ENCODE data around the gene ZNF624. TPM values are rescaled to one million over a fixed set of nuclear protein-coding genes. Genes with fewer than 3 reads are reported as not detected.
"Not testable (repeated sequence)": the region's sequence is repeated elsewhere in the genome, so short reads cannot be mapped to it uniquely, and the experiment has no call there.

Gene ZNF624
- total RNA-seq (1 to 10 TPM in 8 of 9 donors, under 1 TPM in 1; 0.88 to 5.6 (median 1.8) TPM), polyA plus RNA-seq (under 1 TPM; 0.55 to 0.72 TPM)
- long read RNA-seq, donor 1, full-length matches to known transcripts = 2 of 2 reads
- long read RNA-seq, donor 1, partial matches to known transcripts = 0 of 2 reads
- long read RNA-seq, donor 1, other reads (novel, unspliced or antisense) = 0 of 2 reads
- long read RNA-seq, donor 2 = 0 reads
- long read RNA-seq, donor 3, partial matches to known transcripts = 0 of 1 reads
- long read RNA-seq, donor 3, other reads (novel, unspliced or antisense) = 1 of 1 reads

GRCh38 chr17:16653367-16654041 is at the start of gene ZNF624:
Gene ZNF624, minus strand, starts transcription at chr17:16653850.
- 0 to 1% (median 0%) methylated on average over 26 to 55 of the region's 55 CpGs for WGBS, 4 donors
- Histone ChIP-seq H3K4me3 (peak within 1 kb of the TSS; percentile 46 to 91 (median 68)), H3K27ac (peak within 1 kb of the TSS; percentile 87 to 98 (median 94)), H3K9me3 (no peaks in the 10 kb centered on the region), H3K4me1 (peaks cover 0 to 19% (median 5%) of the 10 kb centered on the region in 12 donors), H3K27me3 (no peaks in the 10 kb centered on the region), H3K36me3 (peaks cover 0 to 10% (median 4%) of the 10 kb centered on the region in 9 donors)
- no peak for TF ChIP-seq CTCF (IDR thresholded peaks at IDR 0.05)
- peak in 1 of 2 donors; percentile 90 for TF ChIP-seq POLR2A (IDR thresholded peaks at IDR 0.05)
- DNase-seq = peak; percentile 94 to 98 (median 98)
- intact Hi-C loops (cut with DNase I) = loop anchor here in 1 of 10 donors (5.0 kb wide), 1 partner anchor 66 kb away; no protein-coding TSS in a partner anchor
- peak; percentile 97 to 99 (median 98) for ATAC-seq

- H3K36me3 ChIP-seq; H3K4me3 ChIP-seq; H3K9me3 ChIP-seq; H3K27me3 ChIP-seq; intact Hi-C loops (cut with DNase I); H3K27ac ChIP-seq; ATAC-seq; DNase-seq; H3K4me1 ChIP-seq: not testable (repeated sequence)
- WGBS, 4 donors = 80 to 87% (median 81%) methylated on average over 5 of the region's 5 CpGs
These were observed 44.0 kb upstream of the ZNF624 start for GRCh38 chr17:16697603-16698002.

GRCh38 chr17:16690447-16690846 is 36.8 kb upstream of the ZNF624 start:
- H3K4me1 ChIP-seq; H3K36me3 ChIP-seq; intact Hi-C loops (cut with DNase I); H3K27ac ChIP-seq; H3K9me3 ChIP-seq; DNase-seq; H3K27me3 ChIP-seq: not testable (repeated sequence)
- peak in 3 of 4 donors; percentile 29 to 48 (median 41) for ATAC-seq
- WGBS, 4 donors = 60 to 96% (median 84%) methylated on average over 12 to 30 of the region's 30 CpGs
- H3K4me3 ChIP-seq = peak overlapping the region in 2 of 12 donors; percentile 27 to 45

GRCh38 chr17:16689731-16690281 is 36.2 kb upstream of the ZNF624 start, which contains the start of gene CCDC144A:
Gene CCDC144A, plus strand, starts transcription at chr17:16690241. Its CDS starts 160 bp downstream, at chr17:16690401.
- H3K4me3 ChIP-seq = peak within 1 kb of the TSS in 2 of 12 donors; percentile 27 to 45
- H3K27ac ChIP-seq; intact Hi-C loops (cut with DNase I); H3K27me3 ChIP-seq; H3K36me3 ChIP-seq; H3K9me3 ChIP-seq; H3K4me1 ChIP-seq: not testable (repeated sequence)
- ATAC-seq = peak in 1 of 4 donors; percentile 36
- 49 to 74% (median 53%) methylated on average over 10 to 33 of the region's 33 CpGs for WGBS, 4 donors
- peak in 2 of 5 donors; percentile 64 to 80 for DNase-seq
- peak; percentile 6 to 76 (median 50) for TF ChIP-seq CTCF (IDR thresholded peaks at IDR 0.05)

- H3K4me1 ChIP-seq; ATAC-seq; H3K27ac ChIP-seq; H3K9me3 ChIP-seq; H3K36me3 ChIP-seq; H3K4me3 ChIP-seq; intact Hi-C loops (cut with DNase I); DNase-seq: not testable (repeated sequence)
- H3K27me3 ChIP-seq = peaks cover 0 to 20% (median 5%) of the 10 kb centered on the region in 9 donors
- WGBS, 4 donors = 43 to 56% (median 51%) methylated on average over 5 of the region's 5 CpGs
These were observed 33.5 kb upstream of the ZNF624 start for GRCh38 chr17:16687151-16687550.

- H3K4me1 ChIP-seq; H3K9me3 ChIP-seq; intact Hi-C loops (cut with DNase I); H3K36me3 ChIP-seq; H3K27ac ChIP-seq; ATAC-seq; DNase-seq; H3K4me3 ChIP-seq: not testable (repeated sequence)
- 89 to 98% (median 94%) methylated on average over 4 of the region's 4 CpGs for WGBS, 4 donors
- H3K27me3 ChIP-seq = peaks cover 0 to 23% (median 5%) of the 10 kb centered on the region in 9 donors
These were observed 32.4 kb upstream of the ZNF624 start for GRCh38 chr17:16686019-16686418.

GRCh38 chr17:16683290-16684138 is 29.9 kb upstream of the ZNF624 start:
- H3K4me3 ChIP-seq = peak overlapping the region in 4 of 12 donors; percentile 4 to 39 (median 26)

More at GRCh38 chr17:16683290-16684138, 29.9 kb upstream of the ZNF624 start:
- 38 to 46% (median 41%) methylated on average over 44 of the region's 44 CpGs for WGBS, 4 donors
- H3K4me1 ChIP-seq; H3K36me3 ChIP-seq; H3K9me3 ChIP-seq; H3K27ac ChIP-seq; intact Hi-C loops (cut with DNase I); ATAC-seq; DNase-seq: not testable (repeated sequence)
- peaks cover 0 to 23% (median 5%) of the 10 kb centered on the region in 9 donors for H3K27me3 ChIP-seq

All from heart left ventricle (tissue), 16 donors.